ENCODE data around the gene DAP.

The DAP gene

GRCh38 chr5:10740384-10740783 is 20.6 kb downstream of the DAP start:
- Histone ChIP-seq H3K4me3 (ENCODE audit: low read depth in 1 of 2, low read length in 2 of 2) (no peak overlapping the region), H3K27me3 (ENCODE audit: insufficient read depth, low read length, poor library complexity) (no peaks in the 10 kb centered on the region), H3K79me2 (ENCODE audit: insufficient read depth, low read length) (peaks cover 45% of the 10 kb centered on the region), H4K20me1 (ENCODE audit: insufficient read depth, low read length) (peaks cover 18% of the 10 kb centered on the region), H3K36me3 (ENCODE audit: insufficient read depth, low read length) (peaks cover 77% of the 10 kb centered on the region), H2AFZ (ENCODE audit: low read depth, low read length) (no peak overlapping the region), H3K27ac (ENCODE audit: low read length) (no peak overlapping the region), H3K9ac (ENCODE audit: low read depth, low read length) (no peak overlapping the region), H3K9me3 (ENCODE audit: insufficient read depth, low read length, severe bottlenecking) (peaks cover 5% of the 10 kb centered on the region), H3K4me1 (ENCODE audit: insufficient read depth, low read length) (no peaks in the 10 kb centered on the region), H3K4me2 (ENCODE audit: insufficient read depth, low read length) (no peak overlapping the region)
- no peak for TF ChIP-seq EZH2 (IDR thresholded peaks at IDR 0.05; ENCODE audit: borderline replicate concordance, low read depth, low read length, severe bottlenecking)
- TF ChIP-seq, protein P1, sequence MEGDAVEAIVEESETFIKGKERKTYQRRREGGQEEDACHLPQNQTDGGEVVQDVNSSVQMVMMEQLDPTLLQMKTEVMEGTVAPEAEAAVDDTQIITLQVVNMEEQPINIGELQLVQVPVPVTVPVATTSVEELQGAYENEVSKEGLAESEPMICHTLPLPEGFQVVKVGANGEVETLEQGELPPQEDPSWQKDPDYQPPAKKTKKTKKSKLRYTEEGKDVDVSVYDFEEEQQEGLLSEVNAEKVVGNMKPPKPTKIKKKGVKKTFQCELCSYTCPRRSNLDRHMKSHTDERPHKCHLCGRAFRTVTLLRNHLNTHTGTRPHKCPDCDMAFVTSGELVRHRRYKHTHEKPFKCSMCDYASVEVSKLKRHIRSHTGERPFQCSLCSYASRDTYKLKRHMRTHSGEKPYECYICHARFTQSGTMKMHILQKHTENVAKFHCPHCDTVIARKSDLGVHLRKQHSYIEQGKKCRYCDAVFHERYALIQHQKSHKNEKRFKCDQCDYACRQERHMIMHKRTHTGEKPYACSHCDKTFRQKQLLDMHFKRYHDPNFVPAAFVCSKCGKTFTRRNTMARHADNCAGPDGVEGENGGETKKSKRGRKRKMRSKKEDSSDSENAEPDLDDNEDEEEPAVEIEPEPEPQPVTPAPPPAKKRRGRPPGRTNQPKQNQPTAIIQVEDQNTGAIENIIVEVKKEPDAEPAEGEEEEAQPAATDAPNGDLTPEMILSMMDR (IDR thresholded peaks at IDR 0.05; ENCODE audit: borderline replicate concordance, extremely low read depth, low read length, poor library complexity, severe bottlenecking) = no peak
- ATAC-seq (ENCODE audit: insufficient read depth, low read depth) (no peak), DNase-seq (no peak)

GRCh38 chr5:10737880-10738279 is 23.2 kb downstream of the DAP start:
- peaks cover 73% of the 10 kb centered on the region for H3K36me3 ChIP-seq (ENCODE audit: insufficient read depth, low read length)
- TF ChIP-seq, protein P1 (IDR thresholded peaks at IDR 0.05; ENCODE audit: borderline replicate concordance, extremely low read depth, low read length, poor library complexity, severe bottlenecking) = no peak
- no peak for TF ChIP-seq EZH2 (IDR thresholded peaks at IDR 0.05; ENCODE audit: borderline replicate concordance, low read depth, low read length, severe bottlenecking)
- no peak overlapping the region for H3K9ac ChIP-seq (ENCODE audit: low read depth, low read length)
- peaks cover 61% of the 10 kb centered on the region for H3K79me2 ChIP-seq (ENCODE audit: insufficient read depth, low read length)
- no peak overlapping the region for H3K4me2 ChIP-seq (ENCODE audit: insufficient read depth, low read length)
- H2AFZ ChIP-seq (ENCODE audit: low read depth, low read length) = no peak overlapping the region
- H4K20me1 ChIP-seq (ENCODE audit: insufficient read depth, low read length) = peaks cover 24% of the 10 kb centered on the region
- peaks cover 5% of the 10 kb centered on the region for H3K9me3 ChIP-seq (ENCODE audit: insufficient read depth, low read length, severe bottlenecking)
- DNase-seq (no peak), ATAC-seq (ENCODE audit: insufficient read depth, low read depth) (no peak)
- no peaks in the 10 kb centered on the region for H3K4me1 ChIP-seq (ENCODE audit: insufficient read depth, low read length)
- no peak overlapping the region for H3K4me3 ChIP-seq (ENCODE audit: low read depth in 1 of 2, low read length in 2 of 2)
- no peaks in the 10 kb centered on the region for H3K27me3 ChIP-seq (ENCODE audit: insufficient read depth, low read length, poor library complexity)
- H3K27ac ChIP-seq (ENCODE audit: low read length) = no peak overlapping the region

DNA sequence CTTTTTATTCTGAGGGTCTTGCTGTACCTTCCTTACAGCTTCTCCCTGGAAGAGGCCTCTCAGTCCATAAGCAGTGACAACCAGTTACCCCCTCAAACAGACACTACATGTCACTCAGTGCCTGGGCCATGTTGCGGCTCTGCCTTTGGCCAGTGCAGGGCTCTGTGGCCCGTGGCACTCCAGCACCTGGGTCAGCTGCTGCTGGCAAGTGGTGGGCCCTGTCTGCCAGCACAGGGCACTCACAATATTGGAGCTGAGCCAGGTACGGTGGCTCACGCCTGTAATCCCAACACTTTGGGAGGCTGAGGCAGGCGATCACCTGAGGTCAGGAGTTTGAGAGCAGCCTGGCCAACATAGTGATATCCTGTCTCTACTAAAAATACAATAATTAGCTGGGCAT is 24.2 kb downstream of the DAP start:
- DNase-seq (no peak), ATAC-seq (ENCODE audit: insufficient read depth, low read depth) (no peak)
- no peak overlapping the region for H3K4me3 ChIP-seq (ENCODE audit: low read depth in 1 of 2, low read length in 2 of 2)
- H4K20me1 ChIP-seq (ENCODE audit: insufficient read depth, low read length) = peaks cover 24% of the 10 kb centered on the region
- H3K4me2 ChIP-seq (ENCODE audit: insufficient read depth, low read length) = no peak overlapping the region
- peaks cover 5% of the 10 kb centered on the region for H3K9me3 ChIP-seq (ENCODE audit: insufficient read depth, low read length, severe bottlenecking)
- H3K4me1 ChIP-seq (ENCODE audit: insufficient read depth, low read length) = no peaks in the 10 kb centered on the region
- peaks cover 73% of the 10 kb centered on the region for H3K36me3 ChIP-seq (ENCODE audit: insufficient read depth, low read length)
- no peak overlapping the region for H2AFZ ChIP-seq (ENCODE audit: low read depth, low read length)
- no peaks in the 10 kb centered on the region for H3K27me3 ChIP-seq (ENCODE audit: insufficient read depth, low read length, poor library complexity)
- TF ChIP-seq, protein P1 (IDR thresholded peaks at IDR 0.05; ENCODE audit: borderline replicate concordance, extremely low read depth, low read length, poor library complexity, severe bottlenecking) = no peak
- no peak for TF ChIP-seq EZH2 (IDR thresholded peaks at IDR 0.05; ENCODE audit: borderline replicate concordance, low read depth, low read length, severe bottlenecking)
- no peak overlapping the region for H3K27ac ChIP-seq (ENCODE audit: low read length)
- peaks cover 61% of the 10 kb centered on the region for H3K79me2 ChIP-seq (ENCODE audit: insufficient read depth, low read length)
- H3K9ac ChIP-seq (ENCODE audit: low read depth, low read length) = no peak overlapping the region

- no peak overlapping the region for H3K4me2 ChIP-seq (ENCODE audit: insufficient read depth, low read length)
- H3K27me3 ChIP-seq (ENCODE audit: insufficient read depth, low read length, poor library complexity) = no peaks in the 10 kb centered on the region
- TF ChIP-seq EZH2 (IDR thresholded peaks at IDR 0.05; ENCODE audit: borderline replicate concordance, low read depth, low read length, severe bottlenecking) = no peak
- TF ChIP-seq, protein P1 (IDR thresholded peaks at IDR 0.05; ENCODE audit: borderline replicate concordance, extremely low read depth, low read length, poor library complexity, severe bottlenecking) = no peak
- DNase-seq (no peak), ATAC-seq (ENCODE audit: insufficient read depth, low read depth) (no peak)
- no peak overlapping the region for H3K4me3 ChIP-seq (ENCODE audit: low read depth in 1 of 2, low read length in 2 of 2)
- H3K4me1 ChIP-seq (ENCODE audit: insufficient read depth, low read length) = no peaks in the 10 kb centered on the region
- peaks cover 5% of the 10 kb centered on the region for H3K9me3 ChIP-seq (ENCODE audit: insufficient read depth, low read length, severe bottlenecking)
- no peak overlapping the region for H3K9ac ChIP-seq (ENCODE audit: low read depth, low read length)
- peaks cover 73% of the 10 kb centered on the region for H3K36me3 ChIP-seq (ENCODE audit: insufficient read depth, low read length)
- H4K20me1 ChIP-seq (ENCODE audit: insufficient read depth, low read length) = peaks cover 24% of the 10 kb centered on the region
- no peak overlapping the region for H2AFZ ChIP-seq (ENCODE audit: low read depth, low read length)
- H3K79me2 ChIP-seq (ENCODE audit: insufficient read depth, low read length) = peaks cover 61% of the 10 kb centered on the region
- H3K27ac ChIP-seq (ENCODE audit: low read length) = no peak overlapping the region
Measured at GRCh38 chr5:10736354-10736753, 24.7 kb downstream of the DAP start.
